Measurements from ENCODE around the gene CEBPE. TPM values are rescaled to one million over a fixed set of nuclear protein-coding genes. Genes with fewer than 3 reads are reported as not detected.

CEBPE gene
- total and polyA plus RNA-seq, 7 donors: 0.03 to 0.22 (median 0.18) TPM; not detected in 3

- intact Hi-C loops (cut with DNase I): loop anchor here in 1 of 2 donors (10.0 kb wide), 1 partner anchor 170 kb away; no protein-coding TSS in a partner anchor
- 56 to 65% (median 63%) methylated on average over 3 of the region's 3 CpGs for WGBS, 3 donors
- Histone ChIP-seq H3K9me3 (no peaks in the 10 kb centered on the region), H3K27me3 (ENCODE audit: insufficient read depth in 3 of 3, low read length in 2 of 3) (no peaks in the 10 kb centered on the region), H3K4me3 (no peak overlapping the region), H3K36me3 (ENCODE audit: insufficient read depth in 1 of 2, low read depth in 1 of 2) (peaks cover 0 to 36% of the 10 kb centered on the region in 2 donors), H3K4me1 (peaks cover 33% of the 10 kb centered on the region), H3K27ac (no peak overlapping the region)
- no peak for TF ChIP-seq CTCF (IDR thresholded peaks at IDR 0.05)
- no peak for ATAC-seq
- DNase-seq: no peak
Observed at GRCh38 chr14:23125011-23125410, 6.0 kb upstream of the CEBPE start.

- H3K9me3 ChIP-seq: no peaks in the 10 kb centered on the region
- TF ChIP-seq CTCF (IDR thresholded peaks at IDR 0.05): no peak
- DNase-seq (no peak), ATAC-seq (no peak)
- H3K4me3 ChIP-seq: no peak overlapping the region
- no peak overlapping the region for H3K27ac ChIP-seq
- 86 to 89% (median 87%) methylated on average over 13 of the region's 13 CpGs for WGBS, 3 donors
- peaks cover 0 to 30% of the 10 kb centered on the region in 2 donors for H3K36me3 ChIP-seq (ENCODE audit: insufficient read depth in 1 of 2, low read depth in 1 of 2)
- peaks cover 33% of the 10 kb centered on the region for H3K4me1 ChIP-seq
- no peaks in the 10 kb centered on the region for H3K27me3 ChIP-seq (ENCODE audit: insufficient read depth in 3 of 3, low read length in 2 of 3)
- intact Hi-C loops (cut with DNase I): loop anchor here in 1 of 2 donors (10.0 kb wide), 1 partner anchor 170 kb away; no protein-coding TSS in a partner anchor
Observed at GRCh38 chr14:23124337-23124954, 5.4 kb upstream of the CEBPE start.

- H3K36me3 ChIP-seq (ENCODE audit: insufficient read depth in 1 of 2, low read depth in 1 of 2): peaks cover 0 to 20% of the 10 kb centered on the region in 2 donors
- ATAC-seq: peak; percentile 30 to 86 (median 82)
- WGBS, 3 donors: 17 to 24% (median 18%) methylated on average over 8 of the region's 8 CpGs
- intact Hi-C loops (cut with DNase I): loop anchor here in 1 of 2 donors (10.0 kb wide), 1 partner anchor 171 kb away; no protein-coding TSS in a partner anchor
- no peak overlapping the region for H3K4me3 ChIP-seq
- H3K4me1 ChIP-seq: peaks cover 33% of the 10 kb centered on the region
- H3K27ac ChIP-seq: peak overlapping the region; percentile 23
- peak; percentile 81 to 94 for DNase-seq
- H3K27me3 ChIP-seq (ENCODE audit: insufficient read depth in 3 of 3, low read length in 2 of 3): no peaks in the 10 kb centered on the region
- no peaks in the 10 kb centered on the region for H3K9me3 ChIP-seq
- TF ChIP-seq CTCF (IDR thresholded peaks at IDR 0.05): no peak
Observed at GRCh38 chr14:23123419-23123818, 4.4 kb upstream of the CEBPE start.

GRCh38 chr14:23122086-23122485, 3.0 kb upstream of the CEBPE start:
- Histone ChIP-seq H3K27ac (peak overlapping the region; percentile 25), H3K4me3 (no peak overlapping the region), H3K9me3 (no peaks in the 10 kb centered on the region), H3K36me3 (ENCODE audit: insufficient read depth in 1 of 2, low read depth in 1 of 2) (peaks cover 0 to 7% of the 10 kb centered on the region in 2 donors), H3K27me3 (ENCODE audit: insufficient read depth in 3 of 3, low read length in 2 of 3) (no peaks in the 10 kb centered on the region), H3K4me1 (peaks cover 33% of the 10 kb centered on the region)
- no peak for TF ChIP-seq CTCF (IDR thresholded peaks at IDR 0.05)
- WGBS, 3 donors: 80 to 93% (median 84%) methylated on average over 6 of the region's 6 CpGs
- DNase-seq (peak in 1 of 2 donors; percentile 32), ATAC-seq (no peak)
- intact Hi-C loops (cut with DNase I): loop anchor here in 1 of 2 donors (10.0 kb wide), 1 partner anchor 173 kb away; no protein-coding TSS in a partner anchor

All from psoas muscle (tissue), 8 donors.